Measurements from ENCODE around the gene ACSM3.
"Not testable (repeated sequence)": the region's sequence is repeated elsewhere in the genome, so short reads cannot be mapped to it uniquely, and the experiment has no call there.

ACSM3 gene, protein sequence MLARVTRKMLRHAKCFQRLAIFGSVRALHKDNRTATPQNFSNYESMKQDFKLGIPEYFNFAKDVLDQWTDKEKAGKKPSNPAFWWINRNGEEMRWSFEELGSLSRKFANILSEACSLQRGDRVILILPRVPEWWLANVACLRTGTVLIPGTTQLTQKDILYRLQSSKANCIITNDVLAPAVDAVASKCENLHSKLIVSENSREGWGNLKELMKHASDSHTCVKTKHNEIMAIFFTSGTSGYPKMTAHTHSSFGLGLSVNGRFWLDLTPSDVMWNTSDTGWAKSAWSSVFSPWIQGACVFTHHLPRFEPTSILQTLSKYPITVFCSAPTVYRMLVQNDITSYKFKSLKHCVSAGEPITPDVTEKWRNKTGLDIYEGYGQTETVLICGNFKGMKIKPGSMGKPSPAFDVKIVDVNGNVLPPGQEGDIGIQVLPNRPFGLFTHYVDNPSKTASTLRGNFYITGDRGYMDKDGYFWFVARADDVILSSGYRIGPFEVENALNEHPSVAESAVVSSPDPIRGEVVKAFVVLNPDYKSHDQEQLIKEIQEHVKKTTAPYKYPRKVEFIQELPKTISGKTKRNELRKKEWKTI

DNA sequence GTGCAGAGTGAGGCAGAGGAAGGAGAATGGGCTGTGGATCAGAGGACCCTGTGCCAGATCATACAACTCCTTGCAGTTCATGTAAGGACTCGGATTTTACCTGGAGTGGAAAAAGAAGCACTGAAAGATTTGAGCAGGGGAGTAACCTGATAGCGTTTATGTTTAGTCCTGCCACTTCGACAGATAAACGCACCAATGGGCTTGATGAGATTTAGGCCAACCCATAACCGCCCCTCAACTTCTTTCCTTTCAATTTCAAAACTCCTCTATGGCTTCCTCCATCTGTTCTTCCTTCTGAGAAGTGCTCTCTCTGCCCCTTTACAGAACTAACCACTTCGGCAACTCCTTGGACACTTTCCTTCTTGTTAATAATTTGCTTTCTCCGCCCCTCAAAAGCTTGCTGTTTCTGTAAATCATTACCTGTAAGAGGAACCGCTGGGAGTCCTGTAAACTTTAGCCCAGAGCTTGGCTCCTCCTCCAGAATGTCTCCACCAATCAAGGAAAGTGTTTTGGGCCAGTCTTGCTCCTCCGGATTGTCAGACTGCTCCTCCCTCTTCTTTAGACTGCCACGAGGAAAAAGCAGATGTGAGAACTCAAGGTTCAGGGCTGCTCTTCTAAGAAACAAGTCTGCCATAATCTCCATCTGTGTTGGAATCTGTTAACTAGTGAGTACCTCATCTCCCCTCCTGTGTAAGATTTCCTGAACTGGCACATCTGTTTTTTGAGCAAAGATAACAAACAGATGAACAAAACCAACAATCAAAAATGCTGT lies at the start of gene ACSM3:
TSS of gene ACSM3 (plus strand) at position 554 of the 772 bp plus-strand sequence. CDS start 6,021 bp downstream, outside the sequence.
- peak; percentile 92 for DNase-seq (ENCODE audit: low spot score)

GRCh38 chr16:20717718-20718117 lies 46.1 kb upstream of the ACSM3 start:
- not testable (repeated sequence) for DNase-seq (ENCODE audit: low spot score)

DNA sequence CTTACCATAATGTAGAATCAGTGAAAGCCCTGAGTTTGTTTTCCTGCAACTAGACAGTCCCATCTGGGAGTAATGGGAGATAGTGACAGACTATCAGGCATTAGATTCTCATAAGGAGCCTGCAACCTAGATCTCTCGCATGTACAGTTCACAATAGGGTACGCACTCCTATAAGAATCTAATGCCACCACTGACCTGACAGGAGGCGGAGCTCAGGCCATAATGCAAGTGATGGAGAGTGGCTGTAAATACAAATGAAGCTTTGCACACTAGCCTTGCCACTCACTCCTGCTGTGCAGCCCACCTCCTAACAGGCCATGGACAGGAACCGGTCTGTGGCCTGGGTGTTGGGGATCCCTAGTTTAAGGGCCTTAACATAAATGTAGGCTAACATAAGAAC lies 43.6 kb upstream of the ACSM3 start:
- no peak for DNase-seq (ENCODE audit: low spot score)

- DNase-seq (ENCODE audit: low spot score) = no peak
Measured at GRCh38 chr16:20726661-20727060, 37.2 kb upstream of the ACSM3 start.

DNA sequence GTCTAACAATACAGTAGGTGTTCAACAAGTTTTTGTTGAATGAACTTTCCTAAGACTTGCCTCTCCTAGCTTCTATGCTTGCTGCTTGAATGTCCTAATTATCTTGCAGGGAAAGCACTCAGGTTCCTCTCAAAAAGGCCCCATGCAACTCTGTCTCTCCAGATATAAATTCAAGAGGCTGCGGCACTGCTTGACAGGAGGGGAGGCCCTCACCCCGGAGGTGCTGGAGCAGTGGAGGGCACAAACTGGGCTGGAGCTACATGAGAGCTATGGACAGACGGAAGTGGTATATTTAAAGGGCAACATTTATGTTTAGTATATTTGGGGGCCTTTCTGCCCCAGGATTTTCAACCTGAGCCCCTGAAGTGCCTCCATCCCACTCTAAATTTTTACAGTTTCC lies 36.6 kb upstream of the ACSM3 start:
- DNase-seq (ENCODE audit: low spot score) = no peak

- DNase-seq (ENCODE audit: low spot score) = no peak
Measured at GRCh38 chr16:20729141-20729540, 34.7 kb upstream of the ACSM3 start.

- no peak for DNase-seq (ENCODE audit: low spot score)
Measured at GRCh38 chr16:20734056-20734455, 29.8 kb upstream of the ACSM3 start.

DNA sequence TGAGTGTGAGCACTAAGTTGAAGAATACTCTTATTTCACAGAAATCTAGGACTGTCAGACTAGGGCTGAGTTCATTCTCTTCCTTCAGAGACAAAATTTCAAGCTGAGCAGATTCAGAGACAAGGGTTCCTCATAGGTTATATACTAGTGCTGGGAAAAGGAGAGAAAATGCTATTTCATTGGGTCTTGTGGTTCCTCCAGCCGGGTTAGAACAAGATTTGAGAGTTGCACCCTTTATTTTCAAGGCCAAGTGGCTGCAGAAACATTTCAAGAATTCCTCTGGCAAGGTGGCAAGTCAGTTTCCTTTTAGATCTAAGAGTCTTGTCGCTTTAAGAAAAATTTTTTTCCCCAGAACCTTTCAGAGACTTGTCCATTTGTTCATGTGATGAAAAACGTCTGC lies 29.0 kb upstream of the ACSM3 start:
- no peak for DNase-seq (ENCODE audit: low spot score)

DNA sequence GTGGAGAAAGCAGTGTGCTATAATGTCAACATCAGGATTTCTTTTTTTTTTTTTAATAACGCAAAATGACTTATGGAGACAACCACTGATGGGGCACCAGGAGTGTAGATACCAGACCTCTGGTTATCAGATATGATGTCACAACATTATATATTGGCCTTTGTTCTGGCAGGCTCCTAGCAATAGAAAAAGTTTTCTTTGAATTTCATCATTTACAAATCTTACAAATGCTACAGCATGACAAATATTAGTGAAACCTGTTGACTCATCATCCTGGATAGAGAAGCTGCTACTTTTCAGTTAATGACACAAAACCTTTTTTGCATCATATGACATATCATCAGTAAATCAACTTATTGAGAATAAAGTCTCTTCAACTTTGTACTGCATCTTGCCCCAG lies 28.3 kb upstream of the ACSM3 start:
- DNase-seq (ENCODE audit: low spot score) = no peak

DNA sequence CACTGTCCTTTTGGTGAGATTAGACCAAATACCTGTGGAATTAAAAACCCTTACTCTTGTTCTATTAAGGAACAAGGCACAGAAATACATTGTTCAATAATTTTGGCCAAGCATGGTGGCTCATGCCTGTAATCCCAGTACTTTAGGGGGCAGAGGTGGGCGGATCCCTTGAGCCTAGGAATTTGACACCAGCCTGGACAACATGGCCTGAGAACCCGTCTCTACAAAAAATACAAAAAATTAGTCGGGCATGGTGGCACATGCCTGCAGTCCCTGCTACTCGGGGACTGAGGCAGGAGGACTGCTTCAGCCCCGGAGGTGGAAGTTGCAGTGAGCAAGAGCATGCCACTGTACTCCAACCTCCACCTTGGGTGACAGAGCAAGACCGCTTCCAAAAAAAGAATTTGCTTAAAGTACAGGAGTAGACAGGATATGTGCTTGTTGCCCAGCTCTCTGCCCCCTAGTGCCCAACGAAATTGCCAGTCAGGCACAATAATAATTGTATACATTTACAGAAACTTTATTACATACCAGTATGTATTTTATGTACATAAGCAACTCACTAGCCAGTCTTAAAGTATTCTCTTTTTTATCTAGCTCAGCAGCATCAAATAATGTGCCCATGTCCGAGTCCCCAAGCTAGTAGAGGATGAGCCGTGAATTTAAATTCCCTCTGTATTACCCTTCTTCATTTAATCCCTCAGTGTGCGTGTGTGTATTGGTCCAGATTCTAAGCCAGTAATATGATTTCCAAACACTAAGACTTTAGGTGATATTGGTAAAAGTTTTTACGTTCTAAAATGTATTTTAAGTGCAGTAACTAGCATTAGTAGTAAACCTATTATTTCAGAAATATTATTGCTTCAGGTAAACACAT lies 23.6 kb upstream of the ACSM3 start:
- peak; percentile 62 for DNase-seq (ENCODE audit: low spot score)

GRCh38 chr16:20740901-20741521 lies 22.8 kb upstream of the ACSM3 start:
- peak; percentile 87 for DNase-seq (ENCODE audit: low spot score)

DNA sequence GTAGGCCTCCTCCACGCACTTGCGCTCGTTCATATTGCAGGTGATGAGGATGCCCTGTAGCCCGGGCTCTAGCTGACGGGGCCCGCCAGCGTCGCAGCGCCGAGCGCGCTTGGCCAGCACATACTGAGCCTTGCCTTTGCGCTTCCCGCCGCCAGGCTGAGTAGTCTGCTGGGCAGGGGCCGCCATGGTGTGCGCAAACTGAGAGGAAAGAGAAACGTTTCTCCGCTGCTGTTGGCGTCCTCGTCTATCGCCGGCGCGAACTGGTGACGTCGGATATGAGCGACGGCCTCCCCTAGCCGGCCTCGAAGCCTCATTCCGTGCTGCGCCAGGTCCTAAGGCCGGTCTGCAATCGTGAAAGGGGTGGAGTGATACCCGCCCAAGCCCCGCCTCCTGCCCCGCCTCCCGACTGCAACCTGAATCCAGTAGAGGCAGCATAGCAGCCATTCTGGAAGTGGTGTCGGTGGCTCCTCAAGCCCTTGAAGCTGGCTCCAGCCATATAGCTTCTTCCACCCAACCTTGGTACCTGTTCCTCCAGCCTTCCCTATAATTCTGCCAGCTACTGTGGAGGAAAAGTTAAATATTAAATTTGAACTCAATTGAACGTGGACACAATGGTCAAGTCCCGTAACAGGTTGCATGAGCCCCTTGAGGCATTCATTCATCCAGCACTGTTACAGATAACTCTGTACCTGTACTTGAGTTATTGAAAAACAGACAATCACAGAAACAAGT lies 22.1 kb upstream of the ACSM3 start, which contains the start of gene THUMPD1:
TSS of gene THUMPD1 (minus strand) at position 265 of the 732 bp plus-strand sequence. CDS start at position 186, 79 bp downstream.
- DNase-seq (ENCODE audit: low spot score) = peak; percentile 96

- DNase-seq (ENCODE audit: low spot score) = no peak
Measured at GRCh38 chr16:20743591-20743990, 20.2 kb upstream of the ACSM3 start.

- DNase-seq (ENCODE audit: low spot score) = no peak
Measured at GRCh38 chr16:20744922-20745440, 18.8 kb upstream of the ACSM3 start.

DNA sequence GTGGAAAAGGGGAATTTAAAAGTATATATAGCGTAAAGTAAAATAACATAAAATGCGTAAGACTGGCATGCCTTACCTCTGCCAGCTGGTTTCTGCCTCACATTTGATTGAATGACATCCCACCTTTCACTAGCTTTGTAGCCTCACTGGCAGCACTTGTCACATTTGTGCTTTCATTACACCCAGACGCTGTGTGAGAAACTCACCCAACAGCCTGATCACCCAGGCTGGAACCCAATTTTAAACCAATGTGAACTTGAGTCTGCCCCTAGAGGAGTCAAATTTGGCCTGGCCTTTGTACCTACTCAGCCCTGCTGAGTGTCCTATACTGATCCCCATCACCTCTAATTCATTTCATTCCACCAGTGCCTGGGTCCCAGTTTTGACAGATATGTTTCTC lies 17.4 kb upstream of the ACSM3 start:
- DNase-seq (ENCODE audit: low spot score) = no peak

- no peak for DNase-seq (ENCODE audit: low spot score)
Measured at GRCh38 chr16:20747030-20747816, 16.6 kb upstream of the ACSM3 start.

- no peak for DNase-seq (ENCODE audit: low spot score)
Measured at GRCh38 chr16:20749474-20749873, 14.3 kb upstream of the ACSM3 start.

GRCh38 chr16:20750558-20750957 lies 13.3 kb upstream of the ACSM3 start:
- DNase-seq (ENCODE audit: low spot score) = no peak

- no peak for DNase-seq (ENCODE audit: low spot score)
Measured at GRCh38 chr16:20753727-20754126, 10.1 kb upstream of the ACSM3 start.

DNA sequence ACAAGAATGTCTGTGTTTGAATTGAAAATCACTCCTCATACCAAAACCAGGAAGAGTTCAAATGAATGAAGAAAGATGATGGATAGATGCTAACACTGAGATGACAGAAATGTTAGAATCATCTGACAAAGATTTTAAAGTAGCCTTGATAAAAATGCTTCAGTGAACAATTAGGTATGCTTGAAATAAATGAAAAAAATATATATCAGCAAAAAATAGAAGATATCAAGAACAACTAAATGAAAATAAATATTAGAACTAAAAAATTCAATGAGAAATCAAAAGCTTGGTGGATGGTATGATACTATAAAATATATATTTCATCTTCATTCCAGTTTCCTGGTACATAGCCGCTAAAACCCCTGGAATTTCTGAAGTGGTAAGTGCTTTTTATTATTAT lies 8.6 kb upstream of the ACSM3 start:
- no peak for DNase-seq (ENCODE audit: low spot score)

Measured in NAMALWA (cell line).